ENCODE results near the gene ADGRB2. TPM values are rescaled to one million over a fixed set of nuclear protein-coding genes. Genes with fewer than 3 reads are reported as not detected.

Gene ADGRB2
- total RNA-seq, 1 donor from 2014 or later = 15.8 TPM

DNA sequence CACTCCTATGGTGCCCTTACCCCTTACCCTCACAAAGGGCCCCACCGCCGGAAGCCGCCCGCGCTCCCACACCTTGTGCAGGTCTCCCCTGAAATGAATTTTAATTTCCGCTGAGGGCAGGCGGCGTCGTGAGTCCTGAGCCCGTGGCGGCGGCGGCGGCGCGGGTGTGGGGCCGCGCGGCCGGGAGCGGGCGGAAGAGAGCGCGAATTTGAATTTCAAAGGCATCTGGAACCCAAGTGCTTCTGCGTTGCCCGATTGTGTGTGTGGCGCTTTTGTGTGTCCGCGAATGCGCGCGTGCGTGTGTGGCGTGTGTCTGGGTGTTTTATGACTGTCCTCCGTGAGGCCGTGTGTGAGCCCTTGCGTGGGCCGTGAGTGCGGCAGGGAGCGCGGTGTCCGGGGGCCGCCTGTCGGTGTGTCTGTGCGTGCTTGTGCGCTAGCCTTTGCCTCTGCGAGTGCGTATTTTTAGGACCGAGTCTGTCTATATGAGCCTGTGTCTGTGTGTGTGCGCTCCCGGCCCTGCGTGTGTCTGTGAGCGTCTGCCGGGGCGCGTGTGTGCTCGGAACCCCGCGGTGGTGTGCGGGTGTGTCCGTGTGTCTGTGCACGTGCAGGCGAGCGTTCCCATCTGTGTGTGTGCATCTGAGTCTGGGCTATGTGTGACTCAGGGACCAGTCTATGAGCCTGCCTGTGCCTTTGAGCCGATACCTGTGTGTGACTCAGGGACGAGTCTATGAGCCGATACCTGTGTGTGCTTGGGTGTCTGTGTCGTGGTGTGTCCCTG, 7.9 kb upstream of the ADGRB2 start:
- Mint-ChIP-seq H3K27me3 (ENCODE audit: unreplicated experiment) (peaks cover 27% of the 10 kb centered on the region), H3K36me3 (ENCODE audit: unreplicated experiment) (peaks cover 10% of the 10 kb centered on the region), H3K4me3 (ENCODE audit: unreplicated experiment) (peak overlapping the region; percentile 88), H3K27ac (ENCODE audit: unreplicated experiment) (peak overlapping the region; percentile 68), H3K9me3 (ENCODE audit: unreplicated experiment) (peaks cover 18% of the 10 kb centered on the region), H3K4me1 (ENCODE audit: low read depth, unreplicated experiment) (peaks cover 23% of the 10 kb centered on the region)
- TF ChIP-seq, protein P1, sequence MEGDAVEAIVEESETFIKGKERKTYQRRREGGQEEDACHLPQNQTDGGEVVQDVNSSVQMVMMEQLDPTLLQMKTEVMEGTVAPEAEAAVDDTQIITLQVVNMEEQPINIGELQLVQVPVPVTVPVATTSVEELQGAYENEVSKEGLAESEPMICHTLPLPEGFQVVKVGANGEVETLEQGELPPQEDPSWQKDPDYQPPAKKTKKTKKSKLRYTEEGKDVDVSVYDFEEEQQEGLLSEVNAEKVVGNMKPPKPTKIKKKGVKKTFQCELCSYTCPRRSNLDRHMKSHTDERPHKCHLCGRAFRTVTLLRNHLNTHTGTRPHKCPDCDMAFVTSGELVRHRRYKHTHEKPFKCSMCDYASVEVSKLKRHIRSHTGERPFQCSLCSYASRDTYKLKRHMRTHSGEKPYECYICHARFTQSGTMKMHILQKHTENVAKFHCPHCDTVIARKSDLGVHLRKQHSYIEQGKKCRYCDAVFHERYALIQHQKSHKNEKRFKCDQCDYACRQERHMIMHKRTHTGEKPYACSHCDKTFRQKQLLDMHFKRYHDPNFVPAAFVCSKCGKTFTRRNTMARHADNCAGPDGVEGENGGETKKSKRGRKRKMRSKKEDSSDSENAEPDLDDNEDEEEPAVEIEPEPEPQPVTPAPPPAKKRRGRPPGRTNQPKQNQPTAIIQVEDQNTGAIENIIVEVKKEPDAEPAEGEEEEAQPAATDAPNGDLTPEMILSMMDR (IDR thresholded peaks at IDR 0.05; ENCODE audit: partially characterized antibody, unreplicated experiment) = no peak
- no peak for DNase-seq

DNA sequence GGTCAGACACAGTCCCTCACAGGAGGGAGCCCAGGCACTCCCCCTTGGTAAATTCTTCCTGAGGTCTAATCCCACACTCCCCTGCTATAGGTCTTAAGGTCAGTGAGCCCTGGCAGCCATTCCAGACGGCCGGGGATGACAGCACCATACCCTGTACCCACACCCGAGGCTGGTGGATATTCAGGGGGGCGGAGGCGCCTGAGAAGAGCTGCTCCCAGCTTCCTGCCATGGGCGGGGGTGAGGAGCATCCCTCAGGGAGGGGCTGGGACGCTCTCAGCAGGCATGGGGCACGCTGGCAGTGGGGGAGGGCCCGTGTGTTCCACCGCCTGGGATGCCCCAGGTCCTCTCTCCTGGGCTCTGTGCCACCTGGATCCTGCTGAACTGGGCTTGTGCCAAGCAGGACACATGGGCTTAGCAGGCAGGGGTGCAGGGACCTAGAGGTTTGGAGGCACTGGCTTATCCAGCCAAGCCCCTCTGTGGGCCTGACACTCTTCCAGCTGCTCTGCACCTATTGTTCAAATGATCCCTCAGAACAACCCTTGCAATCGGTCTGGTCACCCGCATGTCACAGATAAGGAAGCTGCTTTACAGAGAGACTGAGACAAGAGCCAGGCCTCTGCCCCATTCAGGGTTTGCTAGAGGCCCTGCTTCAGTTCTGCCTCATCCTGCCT, 5.7 kb upstream of the ADGRB2 start:
- H3K27ac Mint-ChIP-seq (ENCODE audit: unreplicated experiment) = no peak overlapping the region
- no peak for DNase-seq
- no peak overlapping the region for H3K4me3 Mint-ChIP-seq (ENCODE audit: unreplicated experiment)
- TF ChIP-seq, protein P1 (IDR thresholded peaks at IDR 0.05; ENCODE audit: partially characterized antibody, unreplicated experiment) = no peak
- H3K4me1 Mint-ChIP-seq (ENCODE audit: low read depth, unreplicated experiment) = peaks cover 15% of the 10 kb centered on the region
- H3K9me3 Mint-ChIP-seq (ENCODE audit: unreplicated experiment) = peaks cover 18% of the 10 kb centered on the region
- peaks cover 26% of the 10 kb centered on the region for H3K27me3 Mint-ChIP-seq (ENCODE audit: unreplicated experiment)
- peaks cover 10% of the 10 kb centered on the region for H3K36me3 Mint-ChIP-seq (ENCODE audit: unreplicated experiment)

DNA sequence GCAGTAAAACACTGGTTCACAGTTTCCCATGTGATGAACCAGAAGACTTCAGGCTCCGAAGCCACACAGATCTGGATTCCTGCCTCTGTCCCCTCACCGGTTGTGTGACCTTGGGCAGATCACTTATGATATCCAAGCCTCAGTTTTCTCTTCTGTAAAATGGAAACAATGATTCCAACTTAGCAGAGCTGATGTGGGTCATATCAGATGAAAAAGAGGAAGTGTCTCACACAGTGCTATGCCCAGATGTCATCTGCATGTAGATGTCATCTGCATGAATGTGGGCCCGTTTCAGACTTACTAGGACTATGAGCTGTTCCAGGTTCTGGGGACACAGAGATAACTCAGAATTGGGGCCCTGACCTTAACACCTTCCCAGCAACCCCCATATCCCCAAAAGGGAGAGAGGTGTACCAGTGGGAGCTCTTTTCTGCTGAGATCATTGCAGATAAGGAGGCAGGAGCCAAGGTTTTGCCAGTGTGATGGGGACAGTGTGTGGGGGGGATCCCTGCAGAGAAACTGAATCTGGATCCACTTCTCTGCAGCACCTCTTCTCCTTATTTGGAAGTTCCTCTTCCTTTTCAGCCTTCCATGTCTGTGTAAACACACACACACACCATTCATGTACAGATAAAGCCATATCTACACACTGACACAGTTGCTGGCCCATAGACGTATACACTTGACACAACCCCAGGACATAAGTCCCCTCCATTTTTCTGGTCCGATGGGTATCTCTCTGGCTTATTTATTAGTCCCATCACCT, 5.0 kb upstream of the ADGRB2 start:
- Mint-ChIP-seq H3K9me3 (ENCODE audit: unreplicated experiment) (peaks cover 17% of the 10 kb centered on the region), H3K36me3 (ENCODE audit: unreplicated experiment) (peaks cover 4% of the 10 kb centered on the region), H3K4me1 (ENCODE audit: low read depth, unreplicated experiment) (peaks cover 15% of the 10 kb centered on the region), H3K27ac (ENCODE audit: unreplicated experiment) (no peak overlapping the region), H3K27me3 (ENCODE audit: unreplicated experiment) (peaks cover 21% of the 10 kb centered on the region), H3K4me3 (ENCODE audit: unreplicated experiment) (no peak overlapping the region)
- no peak for DNase-seq
- TF ChIP-seq, protein P1 (IDR thresholded peaks at IDR 0.05; ENCODE audit: partially characterized antibody, unreplicated experiment) = no peak

DNA sequence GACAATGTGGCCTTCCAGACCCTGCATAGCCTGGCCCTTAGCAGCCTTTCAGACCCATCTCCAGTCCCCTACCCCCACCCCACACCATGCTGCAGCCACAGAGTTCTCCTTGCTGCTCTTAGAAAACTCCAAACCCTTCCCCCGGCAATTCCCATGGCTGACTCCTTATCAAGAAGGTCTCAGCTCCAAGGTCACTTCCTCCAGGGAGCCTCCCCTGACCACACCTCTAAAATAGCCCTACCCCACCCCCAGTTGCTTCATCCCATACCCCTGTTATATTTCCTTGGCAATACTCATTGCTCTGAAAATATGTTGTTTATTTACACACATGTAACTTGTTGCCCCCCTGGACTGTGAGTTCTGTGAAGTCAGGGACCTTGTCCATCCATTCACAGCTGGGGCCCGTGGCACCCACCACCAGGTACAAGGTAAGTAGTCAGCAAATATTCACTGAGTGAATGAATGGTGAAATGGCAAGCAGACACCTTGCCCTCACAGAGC, 4.3 kb upstream of the ADGRB2 start:
- Mint-ChIP-seq H3K4me1 (ENCODE audit: low read depth, unreplicated experiment) (peaks cover 12% of the 10 kb centered on the region), H3K36me3 (ENCODE audit: unreplicated experiment) (no peaks in the 10 kb centered on the region), H3K9me3 (ENCODE audit: unreplicated experiment) (peaks cover 17% of the 10 kb centered on the region), H3K27me3 (ENCODE audit: unreplicated experiment) (peaks cover 18% of the 10 kb centered on the region), H3K27ac (ENCODE audit: unreplicated experiment) (no peak overlapping the region), H3K4me3 (ENCODE audit: unreplicated experiment) (no peak overlapping the region)
- TF ChIP-seq, protein P1 (IDR thresholded peaks at IDR 0.05; ENCODE audit: partially characterized antibody, unreplicated experiment) = no peak
- no peak for DNase-seq

Data from glutamatergic neuron (in vitro differentiated cells).